GM19324 (cell line): ENCODE results near the gene CPEB4.
A peak's percentile ranks its signal among the peaks of the same experiment; 100 is the strongest.

Source experiments
- ATAC-seq: cut with Tn5 transposase; IDR thresholded peaks from one replicate; pipeline ENCODE4 v1.9.1; 2021; ENCODE audit warnings: mild to moderate bottlenecking, moderate library complexity; ENCODE audit not compliant: unreplicated experiment, low FRiP score

CPEB4 gene

GRCh38 chr5:173909199-173909598, 21.1 kb downstream of the CPEB4 start:
- ATAC-seq = no peak

- ATAC-seq = no peak
Observed at GRCh38 chr5:173910215-173910614, 22.1 kb downstream of the CPEB4 start.

- ATAC-seq = no peak
Observed at GRCh38 chr5:173911623-173912022, 23.5 kb downstream of the CPEB4 start.

- no peak for ATAC-seq
Observed at GRCh38 chr5:173913686-173914321, 25.7 kb downstream of the CPEB4 start.

GRCh38 chr5:173915310-173916014, 27.3 kb downstream of the CPEB4 start:
- no peak for ATAC-seq

GRCh38 chr5:173916233-173916632, 28.1 kb downstream of the CPEB4 start:
- ATAC-seq = no peak

- peak; percentile 75 for ATAC-seq
Observed at GRCh38 chr5:173917788-173918786, 29.9 kb downstream of the CPEB4 start.

- no peak for ATAC-seq
Observed at GRCh38 chr5:173919443-173919842, 31.3 kb downstream of the CPEB4 start.

GRCh38 chr5:173920024-173920753, 32.0 kb downstream of the CPEB4 start:
- no peak for ATAC-seq

- no peak for ATAC-seq
Observed at GRCh38 chr5:173920866-173921555, 32.9 kb downstream of the CPEB4 start.

- no peak for ATAC-seq
Observed at GRCh38 chr5:173922527-173922926, 34.4 kb downstream of the CPEB4 start.

- no peak for ATAC-seq
Observed at GRCh38 chr5:173923218-173924095, 35.3 kb downstream of the CPEB4 start.

- no peak for ATAC-seq
Observed at GRCh38 chr5:173924899-173925298, 36.8 kb downstream of the CPEB4 start.

GRCh38 chr5:173925449-173926071, 37.4 kb downstream of the CPEB4 start:
- ATAC-seq = no peak

- no peak for ATAC-seq
Observed at GRCh38 chr5:173926359-173926758, 38.2 kb downstream of the CPEB4 start.

GRCh38 chr5:173928871-173929574, 40.9 kb downstream of the CPEB4 start:
- ATAC-seq = no peak

- ATAC-seq = no peak
Observed at GRCh38 chr5:173932695-173933139, 44.6 kb downstream of the CPEB4 start.

- no peak for ATAC-seq
Observed at GRCh38 chr5:173933901-173934300, 45.8 kb downstream of the CPEB4 start.
